HEK293T (cell line): ENCODE measurements around the gene ADCY9.

Experiments used
- CTBP1 ChIP-seq: fragments of 450-650 bp; IDR thresholded peaks from 2 replicates; pipeline ENCODE4 v1.6.1; 2016; ENCODE audit warnings: borderline replicate concordance
- ELF4 ChIP-seq: fragments of 450-650 bp; IDR thresholded peaks from 2 replicates; pipeline ENCODE4 v1.6.1; 2017; ENCODE audit warnings: antibody characterized with exemption
- FOXM1 ChIP-seq: fragments of 450-650 bp; IDR thresholded peaks from 2 replicates; pipeline ENCODE4 v1.6.1; 2017; ENCODE audit warnings: mild to moderate bottlenecking, borderline replicate concordance

- TF ChIP-seq ELF4 (no peak), CTBP1 (no peak), FOXM1 (no peak)
Measured at GRCh38 chr16:4042581-4042980, 73.7 kb downstream of the ADCY9 start.
